A549 (cell line): ENCODE measurements around the gene ZNF680. TPM values are rescaled to one million over a fixed set of nuclear protein-coding genes. Genes with fewer than 3 reads are reported as not detected.

Experiments
- ATAC-seq, 2 experiments: fragments of 200-7000 bp in 1 of 2; fragments of >200 bp in 1 of 2; cut with Nextera tagmentation in 1 of 2; cut with Tn5 transposase in 1 of 2; 3 replicates each; pipeline versions ENCODE4 v1.8.0 to v1.9.1; 2018 to 2020; ENCODE audit warnings: mild to moderate bottlenecking in 1 of 2, moderate library complexity in 1 of 2
- CTCF ChIA-PET: fragments of 300-600 bp; sonication (Branson Sonifier 250); formaldehyde crosslinking; extraction: SDS; loops from one replicate; lab custom pipeline; 2021; ENCODE audit warnings: antibody characterized with exemption, inconsistent platforms; lab: Yijun Ruan, JAX
- POLR2A ChIA-PET: fragments of 350-600 bp; formaldehyde crosslinking; extraction: SDS; loops from one replicate; lab custom pipeline; 2021; ENCODE audit warnings: antibody characterized with exemption, inconsistent platforms; lab: Yijun Ruan, JAX
- DNase-seq, 2 experiments: peaks; one replicate each; pipeline versions ENCODE4 v3.0.0 to v3.0.0-alpha.2; 2011 to 2016; ENCODE audit warnings: low read depth in 1 of 2, low spot score in 1 of 2
- FAIRE-seq: peaks from 2 replicates; lab custom pipeline; 2011; peaks lifted over from hg19 to GRCh38; lab: Jason Lieb, UNC
- H3K27ac ChIP-seq, 2 experiments: fragments of >200 bp; sonication (Bioruptor Twin); formaldehyde crosslinking; 3 replicates each; pipeline ENCODE4 v1.5.1; 2016 to 2017
- H3K4me1 ChIP-seq: fragments of >200 bp; sonication (Bioruptor Twin); formaldehyde crosslinking; 3 replicates; pipeline ENCODE4 v1.6.1; 2016
- H3K4me2 ChIP-seq: fragments of >200 bp; sonication (Bioruptor Twin); formaldehyde crosslinking; 3 replicates; pipeline ENCODE4 v1.6.1; 2016
- H3K4me3 ChIP-seq: fragments of >200 bp; sonication (Bioruptor Twin); formaldehyde crosslinking; 3 replicates; pipeline ENCODE4 v1.5.1; 2016
- H3K9me3 ChIP-seq: fragments of >200 bp; sonication (Bioruptor Twin); formaldehyde crosslinking; 3 replicates; pipeline ENCODE4 v1.6.1; 2016
- BHLHE40 ChIP-seq: IDR thresholded peaks from 2 replicates; pipeline ENCODE4 v1.6.1; 2012; ENCODE audit warnings: low read depth, low read length, inconsistent platforms
- CBX2 ChIP-seq: fragments of 200-600 bp; sonication (generic); IDR thresholded peaks from 2 replicates; pipeline ENCODE4 v1.6.1; 2016; ENCODE audit warnings: low read depth, mild to moderate bottlenecking, borderline replicate concordance
- EHF ChIP-seq: fragments of 250-450 bp; sonication (Bioruptor Pico); IDR thresholded peaks from 2 replicates; pipeline ENCODE4 v1.5.0; 2020; ENCODE audit warnings: mild to moderate bottlenecking
- FOSB ChIP-seq: fragments of 250-450 bp; sonication (Bioruptor Pico); IDR thresholded peaks from 2 replicates; pipeline ENCODE4 v1.5.0; 2020; ENCODE audit warnings: mild to moderate bottlenecking, moderate library complexity
- FOSL2 ChIP-seq, 2 experiments: fragments of 450-650 bp in 1 of 2; fragments of >200 bp in 1 of 2; sonication (Bioruptor Twin) in 1 of 2; formaldehyde crosslinking; IDR thresholded peaks; 2 replicates each; pipeline versions ENCODE4 v1.5.0 to v1.6.1; 2016 to 2020; ENCODE audit warnings: mild to moderate bottlenecking in 1 of 2, moderate library complexity in 1 of 2
- HDAC2 ChIP-seq: fragments of 200-600 bp; sonication (generic); IDR thresholded peaks from 2 replicates; pipeline ENCODE4 v1.6.1; 2016
- HOXB5 ChIP-seq: fragments of 250-450 bp; sonication (Bioruptor Pico); IDR thresholded peaks from 2 replicates; pipeline ENCODE4 v1.5.0; 2020; ENCODE audit warnings: mild to moderate bottlenecking, moderate library complexity
- JUNB ChIP-seq: fragments of >200 bp; sonication (Bioruptor Twin); formaldehyde crosslinking; IDR thresholded peaks from 2 replicates; pipeline ENCODE4 v1.6.1; 2016
- KDM1A ChIP-seq: fragments of 200-600 bp; sonication (generic); IDR thresholded peaks from 2 replicates; pipeline ENCODE4 v1.6.1; 2016; ENCODE audit warnings: low read depth, mild to moderate bottlenecking
- KDM5A ChIP-seq: fragments of 200-600 bp; sonication (generic); IDR thresholded peaks from 2 replicates; pipeline ENCODE4 v1.6.1; 2016; ENCODE audit warnings: antibody characterized with exemption, mild to moderate bottlenecking
- MAFK ChIP-seq: fragments of 450-650 bp; IDR thresholded peaks from 2 replicates; pipeline ENCODE4 v1.6.1; 2014; ENCODE audit not compliant: partially characterized antibody
- MAX ChIP-seq: IDR thresholded peaks from 2 replicates; pipeline ENCODE4 v1.6.1; 2012
- MAZ ChIP-seq: fragments of 150-350 bp; IDR thresholded peaks from 2 replicates; pipeline ENCODE4 v1.6.1; 2014; ENCODE audit warnings: antibody characterized with exemption, low read depth, low read length, borderline replicate concordance
- NR3C1 ChIP-seq: fragments of >200 bp; sonication (Bioruptor Twin); formaldehyde crosslinking; IDR thresholded peaks from 3 replicates; pipeline ENCODE4 v1.6.1; 2017
- PHF8 ChIP-seq: fragments of 200-600 bp; sonication (generic); IDR thresholded peaks from 2 replicates; pipeline ENCODE4 v1.6.1; 2016; ENCODE audit warnings: low read depth, mild to moderate bottlenecking, antibody characterized with exemption, moderate library complexity, borderline replicate concordance
- POLR2AphosphoS2 ChIP-seq: conservative IDR thresholded peaks from 2 replicates; pipeline ENCODE4 v1.6.1; 2012; ENCODE audit warnings: low read length, improper control_type of control experiment, inconsistent platforms
- RAD21 ChIP-seq, 2 experiments: fragments of >200 bp in 1 of 2; sonication (Bioruptor Twin) in 1 of 2; formaldehyde crosslinking in 1 of 2; IDR thresholded peaks in 1 of 2; conservative IDR thresholded peaks in 1 of 2; 2 replicates in 1 of 2; 3 replicates in 1 of 2; pipeline ENCODE4 v1.6.1; 2012 to 2018; ENCODE audit warnings: inconsistent platforms in 1 of 2
- REST ChIP-seq: fragments of 200-600 bp; sonication (generic); IDR thresholded peaks from 2 replicates; pipeline ENCODE4 v1.6.1; 2016; ENCODE audit warnings: antibody characterized with exemption, mild to moderate bottlenecking, moderate library complexity
- TP53 ChIP-seq: fragments of 250-450 bp; sonication (Bioruptor Pico); IDR thresholded peaks from 2 replicates; pipeline ENCODE4 v1.5.0; 2021; ENCODE audit warnings: mild to moderate bottlenecking, moderate library complexity
- ZC3H11A ChIP-seq: fragments of 450-650 bp; IDR thresholded peaks from 2 replicates; pipeline ENCODE4 v1.6.1; 2014; ENCODE audit warnings: antibody characterized with exemption, mild to moderate bottlenecking
- ZNF302 ChIP-seq: fragments of 250-450 bp; sonication (Bioruptor Pico); IDR thresholded peaks from 2 replicates; pipeline ENCODE4 v1.9.0; 2021; ENCODE audit warnings: inconsistent platforms, mild to moderate bottlenecking, moderate library complexity
- WGBS: methylation state at CpG from one replicate; pipeline ENCODE4 v1.1.6; 2017; ENCODE audit errors: missing lambda C conversion rate; 5-methylcytosine and 5-hydroxymethylcytosine counted together
- polyA plus RNA-seq, 4 experiments: library from polyadenylated mRNA; depleted of rRNA in 3 of 4; stranded (reverse); fragments of >200 nt; fragmentation: RNase III in 1 of 4; extraction: RNeasy Plus Mini Kit Qiagen cat#74134 plus additional on column Dnase treatment in 1 of 4; gene quantifications; 2 replicates in 3 of 4; 3 replicates in 1 of 4; pipeline ENCODE4 v1.2.3, GENCODE V29; 2011 to 2017
- TF ChIP-seq, protein P1 (sequence below): fragments of 250-450 bp; sonication (Bioruptor Pico); IDR thresholded peaks from 2 replicates; pipeline ENCODE4 v1.5.0; 2021; ENCODE audit warnings: mild to moderate bottlenecking, moderate library complexity, borderline replicate concordance
- TF ChIP-seq, protein P2 (sequence below): IDR thresholded peaks from 2 replicates; pipeline ENCODE4 v1.6.1; 2012
- TF ChIP-seq, protein P3 (sequence below): fragments of >200 bp; sonication (Bioruptor Twin); formaldehyde crosslinking; IDR thresholded peaks from 3 replicates; pipeline ENCODE4 v1.5.1; 2016

Gene ZNF680
- polyA plus RNA-seq, 2 of the 4 experiments (the other 2 are of a cell fraction), result 4.6 to 6.6 TPM

GRCh38 chr7:64504581-64505120, 58.2 kb downstream of the ZNF680 start:
- H3K4me2 ChIP-seq, result no peak overlapping the region
- H3K4me1 ChIP-seq, result no peaks in the 10 kb centered on the region
- FAIRE-seq (no peak), ATAC-seq (no peak), DNase-seq (no peak)
- no peak overlapping the region for H3K27ac ChIP-seq
- WGBS, result 87% methylated on average over 3 of the region's 3 CpGs
- ChIA-PET CTCF (no interaction called here), POLR2A (no interaction called here)
- H3K9me3 ChIP-seq, result peaks cover 48% of the 10 kb centered on the region
- TF ChIP-seq ZNF302 (CRISPR knock-in tag) (no peak), FOSL2 (IDR thresholded peaks at IDR 0.05) (no peak), FOSL2 (CRISPR knock-in tag; IDR thresholded peaks at IDR 0.05) (no peak)
- TF ChIP-seq, protein P1, sequence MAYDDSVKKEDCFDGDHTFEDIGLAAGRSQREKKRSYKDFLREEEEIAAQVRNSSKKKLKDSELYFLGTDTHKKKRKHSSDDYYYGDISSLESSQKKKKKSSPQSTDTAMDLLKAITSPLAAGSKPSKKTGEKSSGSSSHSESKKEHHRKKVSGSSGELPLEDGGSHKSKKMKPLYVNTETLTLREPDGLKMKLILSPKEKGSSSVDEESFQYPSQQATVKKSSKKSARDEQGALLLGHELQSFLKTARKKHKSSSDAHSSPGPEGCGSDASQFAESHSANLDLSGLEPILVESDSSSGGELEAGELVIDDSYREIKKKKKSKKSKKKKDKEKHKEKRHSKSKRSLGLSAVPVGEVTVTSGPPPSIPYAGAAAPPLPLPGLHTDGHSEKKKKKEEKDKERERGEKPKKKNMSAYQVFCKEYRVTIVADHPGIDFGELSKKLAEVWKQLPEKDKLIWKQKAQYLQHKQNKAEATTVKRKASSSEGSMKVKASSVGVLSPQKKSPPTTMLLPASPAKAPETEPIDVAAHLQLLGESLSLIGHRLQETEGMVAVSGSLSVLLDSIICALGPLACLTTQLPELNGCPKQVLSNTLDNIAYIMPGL (CRISPR knock-in tag), result no peak
- H3K4me3 ChIP-seq, result no peak overlapping the region

- peaks cover 37% of the 10 kb centered on the region for H3K9me3 ChIP-seq
- H3K4me3 ChIP-seq, result no peak overlapping the region
- POLR2A ChIA-PET, result no interaction called here
- no peak for TF ChIP-seq CBX2
- TF ChIP-seq MAX, result no peak
- no peak for TF ChIP-seq POLR2AphosphoS2
- no peak for TF ChIP-seq KDM5A
- TF ChIP-seq NR3C1, result no peak
- TF ChIP-seq TP53 (CRISPR knock-in tag), result no peak
- TF ChIP-seq ZC3H11A, result no peak
- TF ChIP-seq HOXB5 (CRISPR knock-in tag), result no peak
- TF ChIP-seq MAFK, result no peak
- no peak for TF ChIP-seq PHF8
- no peak for TF ChIP-seq FOSL2 (IDR thresholded peaks at IDR 0.05)
- TF ChIP-seq FOSL2 (CRISPR knock-in tag; IDR thresholded peaks at IDR 0.05), result no peak
- TF ChIP-seq, protein P2, sequence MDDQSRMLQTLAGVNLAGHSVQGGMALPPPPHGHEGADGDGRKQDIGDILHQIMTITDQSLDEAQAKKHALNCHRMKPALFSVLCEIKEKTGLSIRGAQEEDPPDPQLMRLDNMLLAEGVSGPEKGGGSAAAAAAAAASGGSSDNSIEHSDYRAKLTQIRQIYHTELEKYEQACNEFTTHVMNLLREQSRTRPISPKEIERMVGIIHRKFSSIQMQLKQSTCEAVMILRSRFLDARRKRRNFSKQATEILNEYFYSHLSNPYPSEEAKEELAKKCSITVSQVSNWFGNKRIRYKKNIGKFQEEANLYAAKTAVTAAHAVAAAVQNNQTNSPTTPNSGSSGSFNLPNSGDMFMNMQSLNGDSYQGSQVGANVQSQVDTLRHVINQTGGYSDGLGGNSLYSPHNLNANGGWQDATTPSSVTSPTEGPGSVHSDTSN, result no peak
- DNase-seq, result no peak
- no peaks in the 10 kb centered on the region for H3K4me1 ChIP-seq
- no peak overlapping the region for H3K4me2 ChIP-seq
- WGBS, result 54% methylated on average over 1 of the region's 1 CpG
- H3K27ac ChIP-seq, result no peak overlapping the region
- no peak for ATAC-seq
- CTCF ChIA-PET, result interaction anchor here (1.2 kb wide), 1 partner anchor 40 kb away, joined by 3 read pairs; no protein-coding TSS in a partner anchor
- FAIRE-seq, result no peak
Observed at GRCh38 chr7:64498270-64498669, 64.6 kb downstream of the ZNF680 start.

- no peak overlapping the region for H3K4me3 ChIP-seq
- peaks cover 38% of the 10 kb centered on the region for H3K9me3 ChIP-seq
- ChIA-PET POLR2A (no interaction called here), CTCF (no interaction called here)
- TF ChIP-seq BHLHE40 (no peak), FOSB (CRISPR knock-in tag) (no peak), JUNB (no peak), PHF8 (no peak), RAD21 (conservative IDR thresholded peaks at IDR 0.05 in 1 of 2, IDR thresholded peaks at IDR 0.05 in 1 of 2) (no peak), KDM5A (no peak), EHF (no peak), HDAC2 (no peak), HOXB5 (CRISPR knock-in tag) (no peak), MAZ (no peak), REST (no peak), KDM1A (no peak)
- TF ChIP-seq, protein P3, sequence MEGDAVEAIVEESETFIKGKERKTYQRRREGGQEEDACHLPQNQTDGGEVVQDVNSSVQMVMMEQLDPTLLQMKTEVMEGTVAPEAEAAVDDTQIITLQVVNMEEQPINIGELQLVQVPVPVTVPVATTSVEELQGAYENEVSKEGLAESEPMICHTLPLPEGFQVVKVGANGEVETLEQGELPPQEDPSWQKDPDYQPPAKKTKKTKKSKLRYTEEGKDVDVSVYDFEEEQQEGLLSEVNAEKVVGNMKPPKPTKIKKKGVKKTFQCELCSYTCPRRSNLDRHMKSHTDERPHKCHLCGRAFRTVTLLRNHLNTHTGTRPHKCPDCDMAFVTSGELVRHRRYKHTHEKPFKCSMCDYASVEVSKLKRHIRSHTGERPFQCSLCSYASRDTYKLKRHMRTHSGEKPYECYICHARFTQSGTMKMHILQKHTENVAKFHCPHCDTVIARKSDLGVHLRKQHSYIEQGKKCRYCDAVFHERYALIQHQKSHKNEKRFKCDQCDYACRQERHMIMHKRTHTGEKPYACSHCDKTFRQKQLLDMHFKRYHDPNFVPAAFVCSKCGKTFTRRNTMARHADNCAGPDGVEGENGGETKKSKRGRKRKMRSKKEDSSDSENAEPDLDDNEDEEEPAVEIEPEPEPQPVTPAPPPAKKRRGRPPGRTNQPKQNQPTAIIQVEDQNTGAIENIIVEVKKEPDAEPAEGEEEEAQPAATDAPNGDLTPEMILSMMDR, result no peak
- ATAC-seq, result no peak
- no peak overlapping the region for H3K27ac ChIP-seq
- 23% methylated on average over 14 of the region's 26 CpGs for WGBS
- no peak for DNase-seq
- no peak overlapping the region for H3K4me2 ChIP-seq
- no peak for FAIRE-seq
- H3K4me1 ChIP-seq, result no peaks in the 10 kb centered on the region
Observed at GRCh38 chr7:64494912-64495461, 67.9 kb downstream of the ZNF680 start.
